Panc1 (cell line): Measurements from ENCODE around the gene MYH8.

Experiments used
- POLR2AphosphoS5 ChIP-seq: IDR thresholded peaks from 2 replicates; pipeline ENCODE4 v1.6.1; 2012; ENCODE audit warnings: mild to moderate bottlenecking, low read depth, low read length, moderate library complexity
- REST ChIP-seq, 2 experiments: IDR thresholded peaks; 2 replicates each; pipeline ENCODE4 v1.6.1; 2011 to 2012; ENCODE audit warnings: low read depth in 2 of 2, control low read depth in 1 of 2, low read length in 1 of 2, mild to moderate bottlenecking in 1 of 2, moderate library complexity in 1 of 2; ENCODE audit not compliant: insufficient read depth in 1 of 2
- SIN3A ChIP-seq: IDR thresholded peaks from 2 replicates; pipeline ENCODE4 v1.6.1; 2012; ENCODE audit warnings: low read depth, mild to moderate bottlenecking, low read length, moderate library complexity, borderline replicate concordance; ENCODE audit not compliant: insufficient read depth
- TCF7L2 ChIP-seq: IDR thresholded peaks from 2 replicates; pipeline ENCODE4 v1.6.1; 2011; ENCODE audit warnings: mild to moderate bottlenecking, low read depth, low read length, inconsistent platforms
- TF ChIP-seq, protein P1 (sequence below): fragments of 450-650 bp; IDR thresholded peaks from 2 replicates; pipeline ENCODE4 v1.5.1; 2017; ENCODE audit warnings: mild to moderate bottlenecking

DNA sequence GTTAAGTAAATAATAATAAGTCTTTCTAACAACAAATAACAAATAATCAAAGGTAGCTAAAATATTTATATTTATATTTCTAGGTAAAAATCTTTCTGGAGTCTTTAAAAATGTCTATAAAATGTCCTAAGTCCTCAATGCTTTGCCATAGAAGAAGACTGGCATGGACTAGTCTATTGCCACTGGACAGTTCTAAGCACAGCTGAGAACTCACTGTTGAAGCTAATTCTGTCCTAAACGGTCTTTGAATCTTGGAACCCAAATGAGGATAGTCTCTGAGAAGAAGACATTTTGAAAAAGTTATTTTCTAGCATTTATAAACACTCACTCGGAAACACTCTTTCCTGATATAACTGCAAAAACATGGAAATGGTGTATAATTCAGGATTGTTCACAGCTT, 539 bp downstream of the MYH8 start:
- TF ChIP-seq, protein P1, sequence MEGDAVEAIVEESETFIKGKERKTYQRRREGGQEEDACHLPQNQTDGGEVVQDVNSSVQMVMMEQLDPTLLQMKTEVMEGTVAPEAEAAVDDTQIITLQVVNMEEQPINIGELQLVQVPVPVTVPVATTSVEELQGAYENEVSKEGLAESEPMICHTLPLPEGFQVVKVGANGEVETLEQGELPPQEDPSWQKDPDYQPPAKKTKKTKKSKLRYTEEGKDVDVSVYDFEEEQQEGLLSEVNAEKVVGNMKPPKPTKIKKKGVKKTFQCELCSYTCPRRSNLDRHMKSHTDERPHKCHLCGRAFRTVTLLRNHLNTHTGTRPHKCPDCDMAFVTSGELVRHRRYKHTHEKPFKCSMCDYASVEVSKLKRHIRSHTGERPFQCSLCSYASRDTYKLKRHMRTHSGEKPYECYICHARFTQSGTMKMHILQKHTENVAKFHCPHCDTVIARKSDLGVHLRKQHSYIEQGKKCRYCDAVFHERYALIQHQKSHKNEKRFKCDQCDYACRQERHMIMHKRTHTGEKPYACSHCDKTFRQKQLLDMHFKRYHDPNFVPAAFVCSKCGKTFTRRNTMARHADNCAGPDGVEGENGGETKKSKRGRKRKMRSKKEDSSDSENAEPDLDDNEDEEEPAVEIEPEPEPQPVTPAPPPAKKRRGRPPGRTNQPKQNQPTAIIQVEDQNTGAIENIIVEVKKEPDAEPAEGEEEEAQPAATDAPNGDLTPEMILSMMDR = no peak
- TF ChIP-seq REST (IDR thresholded peaks at IDR 0.05; ENCODE audit: insufficient read depth in 1 of 2, low read depth in 2 of 2, low read length in 1 of 2) (no peak), POLR2AphosphoS5 (no peak), SIN3A (no peak), TCF7L2 (no peak)
